HG03558 (cell line): ENCODE measurements around the gene GNAT2.
A peak's percentile ranks its signal among the peaks of the same experiment; 100 is the strongest.

Experiments
- ATAC-seq: cut with Tn5 transposase; IDR thresholded peaks from one replicate; pipeline ENCODE4 v1.9.1; 2021; ENCODE audit warnings: moderate number of reproducible peaks; ENCODE audit not compliant: unreplicated experiment; ENCODE audit errors: extremely low read depth

GNAT2 gene

DNA sequence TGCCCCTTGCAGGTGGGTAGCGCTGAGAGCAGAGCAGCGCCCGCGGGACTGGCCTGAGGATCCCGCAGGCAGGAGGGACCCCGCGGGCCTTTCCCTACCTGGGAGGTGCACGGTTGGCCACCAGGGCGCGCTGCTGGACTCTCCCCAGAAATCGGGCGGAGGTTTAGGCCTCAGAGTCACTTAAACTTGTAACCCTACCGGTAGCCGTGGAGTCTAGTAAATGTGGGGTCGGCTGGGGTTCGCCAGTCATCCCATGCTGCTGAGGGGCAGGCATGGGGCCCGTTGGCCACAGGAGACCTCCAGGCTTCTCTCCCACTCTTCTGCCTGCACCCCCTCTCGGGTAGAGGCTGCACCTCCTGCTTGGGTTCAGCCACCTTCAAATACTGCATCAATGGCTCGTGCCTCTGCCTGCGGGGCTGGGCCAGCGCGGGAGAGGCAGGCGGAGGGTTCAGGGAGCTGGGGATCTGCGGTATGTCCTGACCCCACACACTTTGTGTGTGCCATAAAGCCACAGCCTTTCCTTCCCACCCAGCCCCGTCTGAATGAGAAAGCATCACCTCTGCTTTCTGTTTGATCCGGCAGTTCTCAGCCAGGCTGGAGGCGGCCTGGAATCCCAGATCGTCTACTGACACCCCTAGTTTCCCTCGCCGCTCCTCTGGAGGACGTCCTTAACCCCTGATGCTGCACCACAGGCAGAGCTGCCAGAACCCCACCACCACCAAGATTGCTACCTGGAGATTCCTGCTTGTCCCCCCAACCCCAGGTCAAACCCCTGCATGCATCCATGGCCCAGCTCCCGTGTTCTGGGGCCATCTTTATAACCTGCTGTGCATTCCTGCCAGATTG is 24.2 kb upstream of the GNAT2 start:
- ATAC-seq = peak; percentile 60

DNA sequence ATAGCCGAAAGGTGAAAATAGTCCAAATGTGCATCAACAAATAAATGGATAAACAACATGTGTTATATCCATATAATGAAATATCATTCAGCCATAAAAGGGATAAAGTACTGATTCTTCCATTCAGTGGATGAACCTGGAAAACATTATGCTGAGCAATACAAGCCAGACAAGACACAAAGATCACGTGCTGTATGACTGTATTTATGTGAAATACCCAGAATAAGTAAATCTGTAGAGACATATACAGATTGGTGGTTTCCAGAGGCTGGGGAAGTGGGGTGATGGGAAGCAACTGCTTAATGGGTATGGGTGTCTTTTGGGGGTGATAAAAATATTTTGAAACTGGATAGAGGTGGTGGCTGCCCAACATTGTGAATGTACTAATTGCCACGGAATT is 23.2 kb upstream of the GNAT2 start:
- no peak for ATAC-seq

DNA sequence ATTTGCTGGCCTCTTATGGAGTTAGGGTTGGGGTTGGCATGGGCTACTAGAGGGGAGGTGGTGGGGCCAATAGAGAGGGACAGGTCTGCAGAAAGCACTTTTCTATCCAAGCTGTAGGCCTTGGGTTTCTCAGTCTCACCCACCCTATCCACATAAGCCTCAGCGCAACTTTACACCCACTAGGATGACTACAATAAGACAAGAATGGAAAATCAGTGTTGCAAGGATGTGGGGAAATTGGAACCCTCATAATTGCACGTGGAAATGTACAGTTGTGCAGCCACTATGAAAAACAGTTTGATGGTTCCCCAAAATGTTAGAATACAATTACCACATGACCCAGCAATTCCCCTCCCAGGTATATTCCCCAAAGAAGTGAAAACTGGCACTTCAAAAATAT is 22.4 kb upstream of the GNAT2 start:
- no peak for ATAC-seq

DNA sequence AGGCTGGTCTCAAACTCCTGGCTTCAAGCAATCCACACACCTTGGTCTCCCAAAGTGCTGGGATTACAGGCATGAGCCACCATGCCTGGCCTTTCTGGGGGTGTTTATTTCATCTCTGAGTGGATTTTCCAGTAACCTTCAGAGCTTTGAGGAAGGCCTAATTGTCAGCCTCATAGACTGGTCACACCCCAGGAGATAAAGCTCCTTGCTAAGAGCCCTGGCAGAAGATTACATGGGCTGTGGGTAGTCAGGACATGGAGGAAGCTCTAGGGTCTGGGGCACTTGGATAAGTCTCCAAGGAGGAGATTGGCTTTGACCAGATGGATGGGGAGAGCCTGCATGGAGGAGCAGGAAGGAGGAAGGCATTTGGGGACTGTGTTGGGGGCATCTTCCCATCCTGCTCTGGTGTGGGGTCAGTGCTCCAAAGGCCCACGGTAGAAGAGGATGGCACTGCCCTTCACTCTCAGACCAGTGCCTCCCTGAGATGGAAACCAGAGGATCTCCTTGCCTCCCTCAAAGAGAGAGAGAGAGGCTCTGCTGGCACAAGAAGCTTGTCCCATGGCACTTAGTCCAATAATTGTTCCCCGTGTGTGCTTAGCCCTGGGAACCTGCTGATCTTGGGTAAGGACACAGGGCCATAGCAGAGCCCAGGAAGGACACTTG is 21.8 kb upstream of the GNAT2 start:
- no peak for ATAC-seq

DNA sequence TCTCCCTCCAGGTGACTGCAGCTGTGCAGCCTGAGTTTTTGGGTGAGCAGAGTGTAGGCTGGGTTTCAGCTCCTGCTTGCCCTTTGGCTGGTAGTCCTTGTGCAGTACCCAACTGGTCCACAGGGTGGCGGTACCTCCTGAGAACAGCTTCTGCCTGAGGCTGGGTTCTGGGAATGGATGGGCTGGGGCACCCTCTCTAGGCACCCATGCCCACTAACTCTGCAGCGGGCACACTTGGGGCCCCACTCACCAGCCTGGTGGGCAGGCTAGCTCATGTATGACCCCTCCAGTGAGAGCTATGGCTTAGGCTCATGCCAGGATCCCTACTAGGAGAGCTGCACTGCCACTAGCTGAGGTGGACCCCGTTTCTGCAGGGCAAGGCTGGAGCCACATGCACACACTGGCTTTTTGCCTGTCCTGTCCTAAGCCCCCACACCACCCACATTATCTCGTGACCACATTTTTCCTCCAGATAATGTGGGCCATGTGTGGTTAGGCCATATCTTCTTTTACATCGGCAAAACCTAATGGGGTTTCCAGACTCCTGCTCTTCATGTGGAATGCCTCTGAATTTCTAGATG is 21.0 kb upstream of the GNAT2 start:
- ATAC-seq = no peak

DNA sequence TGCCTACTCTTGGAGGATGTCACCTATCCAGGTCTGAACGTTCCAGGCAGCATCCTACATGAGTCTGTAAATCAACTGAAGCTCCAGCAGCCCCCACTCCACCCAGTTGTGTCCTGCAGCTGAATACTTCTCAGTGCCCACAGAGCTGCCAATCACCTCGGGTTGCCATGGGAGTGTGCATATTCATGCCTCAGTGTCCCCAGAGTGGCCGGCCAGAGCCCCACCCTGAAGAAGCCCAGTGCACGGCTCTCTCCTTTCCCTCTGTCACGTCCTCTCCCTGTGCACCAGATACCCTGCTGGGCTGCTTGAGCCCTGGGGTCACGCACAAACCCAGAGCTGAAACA is 20.4 kb upstream of the GNAT2 start:
- no peak for ATAC-seq

DNA sequence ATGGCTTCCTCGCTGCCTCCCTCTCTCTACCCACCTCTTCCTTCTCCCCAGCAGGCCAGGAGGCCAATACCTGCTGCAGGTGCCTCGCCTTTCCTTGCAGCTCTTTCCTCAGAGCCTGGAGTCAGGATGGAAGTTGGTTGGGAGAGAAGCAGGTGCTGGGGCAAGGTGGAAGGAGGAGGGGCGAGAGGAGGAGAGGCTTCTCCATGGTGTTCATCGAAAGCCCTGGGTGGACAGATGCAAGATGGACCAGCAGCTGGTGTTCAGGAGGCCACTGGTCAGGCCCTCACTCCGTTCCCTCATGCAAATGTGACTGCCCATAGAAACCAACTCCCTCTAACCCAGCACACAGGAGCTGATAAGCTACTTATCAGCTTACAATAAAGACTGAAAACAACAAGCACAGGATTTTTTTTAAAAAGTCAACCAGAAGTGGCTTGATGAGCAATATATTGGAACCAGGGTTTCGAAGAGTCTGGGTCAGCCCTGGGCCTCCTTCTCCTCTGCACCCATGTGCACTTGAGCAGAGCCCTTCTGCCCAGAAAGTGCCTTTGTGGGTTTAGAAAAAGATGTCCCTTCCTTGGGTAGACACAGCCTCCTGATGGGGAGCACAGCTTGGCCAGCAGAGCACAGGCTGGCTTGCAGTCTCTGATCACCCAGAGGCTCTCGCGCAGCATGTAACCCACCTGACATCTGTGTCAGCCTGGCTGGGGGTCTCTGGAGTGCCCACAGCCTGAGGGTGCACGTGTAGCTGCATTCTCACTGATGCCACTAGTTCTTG is 19.8 kb upstream of the GNAT2 start:
- no peak for ATAC-seq

DNA sequence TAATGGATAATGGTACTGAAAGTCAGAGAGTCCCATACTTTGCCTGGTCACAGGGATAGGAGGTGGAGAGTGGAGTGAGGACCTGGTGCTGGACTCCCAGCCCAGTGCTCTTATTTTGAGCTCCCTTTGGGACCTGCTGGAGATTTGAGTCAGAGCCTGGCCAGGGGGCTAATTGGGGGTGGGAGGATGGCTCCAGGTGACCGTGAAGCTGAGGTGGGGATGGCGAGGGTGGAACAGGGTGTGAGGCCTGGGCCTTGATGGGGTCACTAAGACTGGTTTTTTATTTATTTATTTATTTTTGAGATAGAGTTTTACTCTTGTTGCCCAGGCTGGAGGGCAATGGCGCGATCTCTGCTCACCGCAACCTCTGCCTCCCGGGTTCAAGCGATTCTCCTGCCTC is 18.0 kb upstream of the GNAT2 start:
- ATAC-seq = no peak

DNA sequence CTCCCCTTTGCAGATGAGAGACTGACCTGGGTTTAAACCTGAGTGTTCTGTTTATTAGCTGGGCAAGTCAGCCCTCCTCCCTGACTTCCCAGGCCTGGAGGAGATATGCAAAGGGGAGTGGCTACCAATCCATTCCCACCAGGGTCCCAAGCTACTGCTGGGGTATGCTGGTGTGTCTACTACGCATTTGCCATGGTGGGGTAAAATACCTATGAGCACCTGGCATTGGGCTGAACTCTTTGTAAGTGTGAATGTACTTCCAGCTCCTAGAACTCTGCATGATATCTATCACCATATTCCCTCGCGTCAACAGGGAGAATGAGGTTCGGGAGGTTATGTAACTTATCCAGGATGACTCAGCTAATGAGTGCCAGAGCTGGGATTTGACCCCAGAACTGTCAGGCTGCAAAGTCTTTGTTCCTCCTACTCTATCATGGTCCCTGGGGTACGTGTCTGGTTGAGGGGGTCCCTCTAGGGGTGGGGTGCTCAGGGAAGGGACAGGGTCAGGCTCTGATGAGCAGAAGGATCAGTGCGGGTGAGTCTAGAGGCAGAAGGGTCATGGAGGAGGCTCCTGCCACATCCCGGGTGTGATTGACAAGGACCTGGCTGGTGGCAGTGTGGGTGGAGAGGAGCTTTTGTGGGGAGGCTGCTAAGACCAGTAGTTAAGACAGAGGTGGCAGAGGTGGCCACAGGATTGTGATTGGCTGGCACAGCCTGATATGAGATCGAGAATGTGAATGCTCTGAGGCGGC is 17.0 kb upstream of the GNAT2 start:
- ATAC-seq = no peak

DNA sequence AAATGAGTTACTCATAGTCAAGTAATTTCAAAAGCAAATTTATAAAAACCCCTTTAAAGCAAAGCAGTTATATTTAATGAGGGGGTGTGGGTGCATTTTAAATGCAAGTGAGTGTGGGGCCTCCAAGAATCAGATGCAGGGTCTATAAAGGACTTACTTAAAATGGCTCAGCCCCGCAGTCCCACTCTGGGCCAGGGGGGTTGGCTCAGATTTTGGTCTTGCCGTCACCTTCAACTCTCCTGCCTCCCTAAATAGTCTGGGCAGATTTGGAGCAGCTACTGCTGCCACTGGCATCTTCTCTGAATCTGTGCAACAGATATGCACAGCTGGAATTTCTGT is 16.4 kb upstream of the GNAT2 start:
- no peak for ATAC-seq

DNA sequence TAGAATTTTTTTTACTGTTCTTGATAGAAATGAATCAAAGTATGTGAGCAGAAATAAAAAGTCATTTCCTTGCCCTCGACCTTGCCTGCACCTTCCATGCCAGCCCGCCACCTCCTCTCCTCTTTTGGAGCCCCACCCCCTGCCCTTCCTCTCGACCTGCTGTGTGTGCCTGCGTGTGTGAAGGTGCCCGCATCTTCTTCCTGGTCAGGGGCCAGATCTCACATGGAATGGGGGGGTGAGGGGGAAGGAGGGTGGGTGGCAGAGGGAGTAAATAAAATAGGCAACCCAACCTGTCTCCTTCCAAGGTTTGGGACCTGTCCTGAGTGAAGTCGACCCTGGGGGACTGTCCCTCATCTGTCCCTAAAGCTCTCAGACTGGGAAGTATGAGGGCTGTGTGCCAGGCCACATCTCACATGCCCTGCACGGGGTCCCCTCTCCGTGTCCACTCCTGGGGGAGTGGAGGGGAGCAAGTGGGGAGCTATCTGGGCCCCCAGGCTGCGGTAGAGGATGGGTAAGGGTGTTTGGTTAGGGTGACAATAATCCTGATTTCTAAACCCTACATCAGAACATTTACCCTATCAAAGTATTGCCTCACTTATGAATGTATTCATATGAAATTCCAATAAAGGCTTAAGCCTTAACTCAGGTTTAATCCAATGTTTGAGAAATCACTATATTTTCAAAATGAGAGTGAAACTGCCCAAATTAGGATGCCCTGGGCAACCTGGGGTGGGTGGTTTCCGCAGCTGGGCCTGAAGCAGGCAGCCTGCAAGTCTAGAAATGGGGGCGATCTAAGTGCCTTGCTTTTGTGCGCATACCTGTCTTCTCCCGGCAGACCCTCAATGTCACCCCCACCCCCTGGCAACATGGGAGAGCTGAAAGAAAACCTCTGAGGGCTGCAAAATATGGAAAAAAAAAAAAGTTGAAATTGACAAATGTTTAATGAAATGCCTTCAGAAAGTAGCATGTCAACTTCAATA is 15.6 kb upstream of the GNAT2 start:
- ATAC-seq = no peak

DNA sequence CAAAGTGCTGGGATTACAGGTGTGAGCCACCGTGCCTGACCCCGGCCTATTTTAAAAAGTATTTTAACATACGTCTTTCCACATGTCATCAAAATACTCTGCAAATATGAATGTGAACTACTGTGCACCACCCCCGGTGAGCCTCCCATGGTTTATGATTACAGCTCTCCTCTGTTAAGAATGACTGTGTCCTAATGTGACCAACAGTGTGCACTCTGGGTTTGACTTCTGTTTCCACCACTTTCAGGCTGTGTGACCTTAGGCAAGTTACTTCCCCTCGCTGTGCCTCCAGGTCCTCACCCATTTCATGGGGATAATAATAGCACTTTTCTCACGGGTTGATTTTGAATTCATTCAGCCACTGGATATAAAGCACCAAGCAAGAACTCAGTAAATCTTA is 14.9 kb upstream of the GNAT2 start:
- ATAC-seq = no peak

DNA sequence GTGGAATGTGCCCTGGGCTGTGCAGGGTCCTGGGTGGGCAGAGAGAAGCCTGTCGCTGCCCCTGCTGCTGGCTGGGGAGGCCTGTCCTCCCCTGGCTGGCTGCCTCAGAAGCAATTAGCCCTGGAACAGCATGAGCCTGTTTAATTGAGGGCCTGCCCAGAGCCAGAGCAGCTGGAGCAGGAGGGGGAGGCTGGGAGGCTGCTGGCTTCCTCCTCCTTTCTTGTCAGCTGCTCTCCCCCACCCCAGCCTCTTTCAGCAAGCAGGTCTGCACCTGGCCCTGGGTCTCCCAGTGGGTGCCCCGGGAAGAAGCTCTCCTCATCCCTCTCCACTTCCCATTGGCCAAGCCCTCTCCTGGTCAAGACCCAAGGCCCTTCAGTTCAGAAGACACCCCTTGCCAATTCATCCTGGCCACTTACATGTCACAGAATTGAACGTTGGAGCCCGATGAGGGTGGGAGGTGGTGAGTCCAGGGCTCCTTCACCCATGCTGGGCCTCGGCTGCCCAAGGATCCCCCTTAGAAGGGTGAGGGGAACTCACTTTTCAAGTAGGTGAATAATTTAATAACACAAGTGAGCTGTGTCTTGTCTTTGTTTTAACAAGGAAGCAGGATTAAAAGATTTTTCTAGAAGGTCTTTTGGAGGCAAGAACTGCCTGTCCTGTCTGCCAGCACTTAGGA is 13.4 kb upstream of the GNAT2 start:
- ATAC-seq = no peak

DNA sequence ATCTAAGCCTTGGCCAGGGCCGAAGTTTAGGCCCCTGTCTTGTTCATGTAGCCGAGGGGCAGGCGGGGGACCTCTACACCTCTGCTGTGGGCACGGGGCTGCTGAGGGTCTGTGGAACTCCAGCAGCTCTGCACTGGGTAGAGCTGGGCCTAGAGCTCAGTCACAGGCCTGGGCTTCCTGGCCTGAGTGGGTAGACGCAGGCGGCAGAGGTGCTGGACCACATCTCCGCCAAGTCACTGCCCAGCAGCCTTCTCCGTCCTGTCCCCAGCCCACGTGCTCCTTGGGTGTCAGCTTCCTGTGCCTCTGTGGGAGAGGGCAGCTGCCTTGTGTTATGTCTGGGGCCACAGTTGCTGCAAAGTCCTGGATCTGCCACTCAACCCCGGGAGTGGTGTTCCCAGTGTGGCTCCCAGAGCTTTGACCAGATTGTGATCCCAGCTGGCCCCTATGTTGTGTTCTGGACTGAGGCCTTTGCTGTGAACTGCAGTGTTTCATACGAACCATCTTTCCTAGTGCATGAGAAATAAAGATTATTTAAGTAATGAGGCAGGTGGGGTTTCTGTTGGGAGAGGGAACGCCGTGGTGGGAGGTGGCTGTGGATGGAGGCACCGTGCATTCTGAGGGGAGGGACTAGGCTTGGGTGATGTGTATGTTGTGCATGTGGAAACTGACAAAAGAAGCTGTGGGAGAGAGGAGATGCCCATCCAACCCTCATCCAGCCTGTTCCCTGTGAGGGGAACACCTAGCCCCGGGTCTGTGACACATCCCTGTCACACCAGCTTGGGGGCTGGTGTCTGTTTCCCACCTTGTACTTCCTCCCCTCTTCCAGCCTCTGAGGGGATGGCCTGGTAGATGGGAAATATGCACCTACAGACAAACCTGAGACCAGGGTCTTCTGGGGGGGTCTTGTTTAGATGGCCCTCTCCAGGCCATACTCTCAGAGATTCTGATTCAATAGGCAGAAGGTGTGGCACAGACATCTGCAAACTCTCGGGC is 12.4 kb upstream of the GNAT2 start:
- ATAC-seq = no peak

DNA sequence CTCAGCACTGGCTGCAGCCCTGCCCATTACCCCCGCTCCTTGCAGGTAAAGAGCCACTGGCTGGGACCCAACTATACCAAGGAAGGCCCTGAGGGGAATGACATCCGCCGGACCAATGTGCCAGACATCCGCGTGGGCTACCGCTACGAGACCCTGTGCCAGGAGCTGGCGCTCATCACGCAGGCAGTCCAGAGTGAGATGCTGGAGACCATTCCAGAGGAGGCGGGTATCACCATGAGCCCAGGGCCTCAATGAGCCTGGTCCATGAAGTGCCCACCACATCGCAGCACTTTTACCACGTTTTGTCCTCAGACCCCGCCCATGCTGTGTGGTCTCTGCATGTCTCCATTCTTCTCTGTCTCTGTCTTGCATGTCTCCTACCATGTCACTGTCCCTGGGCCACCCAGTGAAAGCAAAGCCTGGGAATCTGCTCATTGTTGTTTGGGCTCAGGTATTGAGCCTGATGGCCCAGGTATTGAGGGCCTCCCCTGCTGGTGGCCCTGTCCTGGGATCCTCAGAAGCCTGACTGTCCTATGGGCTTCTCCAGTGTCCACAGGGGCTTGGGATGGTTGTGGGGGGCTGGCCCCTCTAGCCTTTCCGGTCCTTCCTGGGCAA is 11.6 kb upstream of the GNAT2 start:
- no peak for ATAC-seq

DNA sequence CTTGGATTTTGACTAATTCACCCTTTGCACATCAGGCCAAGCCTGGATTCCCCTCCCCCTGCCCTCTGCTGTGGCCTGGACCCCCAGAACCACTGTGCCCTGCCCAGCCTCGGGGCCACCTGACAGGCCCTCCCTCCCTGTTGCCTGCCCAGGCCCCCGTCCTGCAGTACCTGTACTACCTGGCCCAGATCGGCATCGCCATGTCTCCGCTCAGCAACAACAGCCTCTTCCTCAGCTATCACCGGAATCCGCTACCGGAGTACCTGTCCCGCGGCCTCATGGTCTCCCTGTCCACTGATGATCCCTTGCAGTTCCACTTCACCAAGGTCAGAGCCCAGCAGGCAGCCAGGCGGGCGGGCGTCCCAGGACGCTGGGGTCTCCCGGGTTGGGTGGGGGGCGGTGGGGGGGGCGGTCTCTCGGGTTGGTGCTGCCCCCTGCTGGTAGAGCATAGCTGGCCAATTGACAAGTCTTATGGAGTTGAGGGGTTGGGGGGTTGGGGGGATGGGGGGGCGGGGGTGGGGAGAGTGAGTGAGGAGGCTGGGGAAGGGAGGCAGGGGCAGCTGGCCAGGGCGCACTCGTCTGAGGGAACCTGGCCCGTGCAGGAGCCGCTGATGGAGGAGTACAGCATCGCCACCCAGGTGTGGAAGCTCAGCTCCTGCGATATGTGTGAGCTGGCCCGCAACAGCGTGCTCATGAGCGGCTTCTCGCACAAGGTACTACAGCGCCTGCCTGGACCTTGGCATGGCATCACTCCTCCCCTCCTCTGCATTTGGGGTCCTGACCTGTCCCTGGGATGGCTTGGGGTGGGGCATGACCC is 10.9 kb upstream of the GNAT2 start:
- no peak for ATAC-seq
